ENCODE data around the gene SLC27A1.

SLC27A1 gene

DNA sequence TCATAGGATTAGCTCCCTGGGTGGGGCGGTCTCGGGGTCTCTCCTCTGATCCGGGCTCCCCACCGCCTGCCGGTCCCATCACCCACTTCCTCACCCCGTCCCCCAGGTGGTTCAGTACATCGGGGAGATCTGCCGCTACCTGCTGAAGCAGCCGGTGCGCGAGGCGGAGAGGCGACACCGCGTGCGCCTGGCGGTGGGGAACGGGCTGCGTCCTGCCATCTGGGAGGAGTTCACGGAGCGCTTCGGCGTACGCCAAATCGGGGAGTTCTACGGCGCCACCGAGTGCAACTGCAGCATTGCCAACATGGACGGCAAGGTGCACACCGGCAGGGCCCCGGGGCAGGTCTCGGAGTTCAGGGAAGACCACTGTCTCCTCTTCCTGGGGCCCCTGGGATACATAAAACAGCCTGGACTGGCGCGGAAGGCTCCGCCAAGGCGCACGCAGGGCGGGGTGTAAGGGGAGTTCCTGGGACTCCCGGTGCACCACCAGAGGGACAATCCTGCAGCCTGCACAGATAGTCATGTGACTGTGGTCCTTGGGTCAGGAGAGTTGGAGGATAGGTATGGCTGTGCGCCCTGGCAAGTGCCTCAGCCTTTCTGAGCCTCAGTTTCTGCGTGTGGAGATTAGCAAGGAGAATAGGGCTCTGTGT, 26.9 kb downstream of the SLC27A1 start:
- TF ChIP-seq FOXP2 (optimal IDR thresholded peaks at IDR 0.05; ENCODE audit: borderline replicate concordance, extremely low read depth, extremely low read length, insufficient read depth) (no peak), POLR2AphosphoS5 (IDR thresholded peaks at IDR 0.05; ENCODE audit: low read depth, low read length) (no peak), REST (IDR thresholded peaks at IDR 0.05; ENCODE audit: insufficient read depth in 1 of 2, low read depth in 2 of 2, low read length in 2 of 2) (no peak), TAF1 (IDR thresholded peaks at IDR 0.05; ENCODE audit: borderline replicate concordance, insufficient read depth, low read length) (no peak), SIN3A (IDR thresholded peaks at IDR 0.05; ENCODE audit: borderline replicate concordance, insufficient read depth, low read length) (no peak)

- TF ChIP-seq SIN3A (IDR thresholded peaks at IDR 0.05; ENCODE audit: borderline replicate concordance, insufficient read depth, low read length) (no peak), FOXP2 (optimal IDR thresholded peaks at IDR 0.05; ENCODE audit: borderline replicate concordance, extremely low read depth, extremely low read length, insufficient read depth) (no peak), POLR2AphosphoS5 (IDR thresholded peaks at IDR 0.05; ENCODE audit: low read depth, low read length) (no peak), TAF1 (IDR thresholded peaks at IDR 0.05; ENCODE audit: borderline replicate concordance, insufficient read depth, low read length) (no peak), REST (IDR thresholded peaks at IDR 0.05; ENCODE audit: insufficient read depth in 1 of 2, low read depth in 2 of 2, low read length in 2 of 2) (no peak)
These were observed 29.5 kb downstream of the SLC27A1 start for GRCh38 chr19:17499648-17500446.

DNA sequence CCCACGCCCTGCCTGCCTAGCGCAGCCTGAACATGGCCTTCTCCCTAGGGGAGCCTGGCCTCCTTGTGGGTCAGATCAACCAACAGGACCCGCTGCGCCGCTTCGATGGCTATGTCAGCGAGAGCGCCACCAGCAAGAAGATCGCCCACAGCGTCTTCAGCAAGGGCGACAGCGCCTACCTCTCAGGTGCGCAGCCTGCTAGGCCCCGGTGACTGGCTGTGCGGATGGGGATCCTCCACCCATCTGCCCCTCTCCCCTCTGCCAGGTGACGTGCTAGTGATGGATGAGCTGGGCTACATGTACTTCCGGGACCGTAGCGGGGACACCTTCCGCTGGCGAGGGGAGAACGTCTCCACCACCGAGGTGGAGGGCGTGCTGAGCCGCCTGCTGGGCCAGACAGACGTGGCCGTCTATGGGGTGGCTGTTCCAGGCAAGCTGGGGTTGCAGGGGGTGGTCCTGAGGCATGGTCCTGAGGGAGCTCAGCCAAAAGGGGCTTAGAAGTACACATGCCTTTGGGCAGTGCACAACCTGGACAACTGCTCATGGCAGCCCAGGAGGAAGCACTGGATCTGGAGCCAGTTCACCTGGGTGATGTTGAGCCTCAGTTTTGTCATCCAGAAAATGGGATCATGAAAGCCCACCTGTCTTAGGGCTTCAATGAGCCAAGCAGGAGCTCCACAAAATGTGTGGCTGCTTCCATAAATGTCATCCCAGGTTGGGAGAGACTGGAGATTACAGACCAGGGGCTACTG, 30.3 kb downstream of the SLC27A1 start:
- TF ChIP-seq FOXP2 (optimal IDR thresholded peaks at IDR 0.05; ENCODE audit: borderline replicate concordance, extremely low read depth, extremely low read length, insufficient read depth) (no peak), TAF1 (IDR thresholded peaks at IDR 0.05; ENCODE audit: borderline replicate concordance, insufficient read depth, low read length) (no peak), POLR2AphosphoS5 (IDR thresholded peaks at IDR 0.05; ENCODE audit: low read depth, low read length) (no peak), SIN3A (IDR thresholded peaks at IDR 0.05; ENCODE audit: borderline replicate concordance, insufficient read depth, low read length) (no peak), REST (IDR thresholded peaks at IDR 0.05; ENCODE audit: insufficient read depth in 1 of 2, low read depth in 2 of 2, low read length in 2 of 2) (no peak)

DNA sequence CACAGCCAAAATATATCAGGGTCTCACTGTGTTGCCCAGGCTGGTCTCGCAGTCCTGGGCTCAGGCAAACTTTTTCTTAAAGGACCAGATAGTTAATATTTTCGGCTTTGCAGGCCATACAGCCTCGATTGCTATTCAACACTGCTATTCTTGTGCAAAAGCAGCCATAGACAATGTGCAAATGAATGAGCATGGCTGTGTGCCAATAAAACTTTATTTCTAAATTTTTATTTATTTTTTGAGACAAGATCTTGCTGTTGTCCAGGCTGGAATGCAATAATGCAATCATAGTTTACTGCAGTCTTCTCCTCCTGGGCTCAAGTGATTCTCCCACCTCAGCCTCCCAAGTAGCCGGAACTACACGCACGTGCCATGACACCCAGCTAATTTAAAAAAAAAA, 32.9 kb downstream of the SLC27A1 start:
- TF ChIP-seq POLR2AphosphoS5 (IDR thresholded peaks at IDR 0.05; ENCODE audit: low read depth, low read length), result no peak
- TF ChIP-seq SIN3A (IDR thresholded peaks at IDR 0.05; ENCODE audit: borderline replicate concordance, insufficient read depth, low read length), result no peak
- TF ChIP-seq TAF1 (IDR thresholded peaks at IDR 0.05; ENCODE audit: borderline replicate concordance, insufficient read depth, low read length), result no peak
- no peak for TF ChIP-seq REST (IDR thresholded peaks at IDR 0.05; ENCODE audit: insufficient read depth in 1 of 2, low read depth in 2 of 2, low read length in 2 of 2)
- no peak for TF ChIP-seq FOXP2 (optimal IDR thresholded peaks at IDR 0.05; ENCODE audit: borderline replicate concordance, extremely low read depth, extremely low read length, insufficient read depth)
